Measurements from ENCODE around the gene UFSP2. TPM values are rescaled to one million over a fixed set of nuclear protein-coding genes. Genes with fewer than 3 reads are reported as not detected.
"Not testable (repeated sequence)": the region's sequence is repeated elsewhere in the genome, so short reads cannot be mapped to it uniquely, and the experiment has no call there.

Gene UFSP2
- total RNA-seq, 1 experiment from 2014 or later, result 44.4 TPM

DNA sequence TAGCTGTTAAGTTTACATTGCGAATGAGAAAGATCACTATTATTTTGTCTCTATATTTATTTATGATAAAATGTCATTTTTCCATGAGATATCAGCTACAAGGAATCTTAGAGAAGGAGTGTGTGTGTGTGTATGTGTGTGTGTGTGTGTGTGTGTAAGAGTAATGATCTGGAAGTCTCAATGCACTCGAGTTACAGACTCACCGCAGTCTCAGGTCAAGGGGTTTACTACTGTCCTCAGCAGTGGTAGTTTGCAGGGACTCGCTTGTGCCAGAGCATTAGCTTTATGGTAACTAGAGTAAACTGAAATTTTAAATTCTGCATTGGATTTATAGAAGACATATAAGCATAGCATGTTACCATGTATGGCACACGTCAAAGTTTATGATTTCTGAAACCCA is 60.9 kb downstream of the UFSP2 start:
- BruUV-seq (replicated peaks), result no TSS peak
- ChIA-PET POLR2A (no interaction called here), CTCF (interaction anchor here (0.5 kb wide), 1 partner anchor 70 kb away, joined by 3 read pairs; no protein-coding TSS in a partner anchor)
- Mint-ChIP-seq H3K27ac (ENCODE audit: low read depth, unreplicated experiment) (no peak overlapping the region), H3K9me3 (ENCODE audit: unreplicated experiment) (no peaks in the 10 kb centered on the region), H3K4me3 (ENCODE audit: unreplicated experiment) (no peak overlapping the region), H3K27me3 (ENCODE audit: insufficient read depth, unreplicated experiment) (no peaks in the 10 kb centered on the region), H3K36me3 (ENCODE audit: insufficient read depth, unreplicated experiment) (peaks cover 7% of the 10 kb centered on the region), H3K4me1 (ENCODE audit: insufficient read depth, unreplicated experiment) (no peaks in the 10 kb centered on the region)
- no peak for DNase-seq (ENCODE audit: unreplicated experiment)
- TF ChIP-seq, protein P1, sequence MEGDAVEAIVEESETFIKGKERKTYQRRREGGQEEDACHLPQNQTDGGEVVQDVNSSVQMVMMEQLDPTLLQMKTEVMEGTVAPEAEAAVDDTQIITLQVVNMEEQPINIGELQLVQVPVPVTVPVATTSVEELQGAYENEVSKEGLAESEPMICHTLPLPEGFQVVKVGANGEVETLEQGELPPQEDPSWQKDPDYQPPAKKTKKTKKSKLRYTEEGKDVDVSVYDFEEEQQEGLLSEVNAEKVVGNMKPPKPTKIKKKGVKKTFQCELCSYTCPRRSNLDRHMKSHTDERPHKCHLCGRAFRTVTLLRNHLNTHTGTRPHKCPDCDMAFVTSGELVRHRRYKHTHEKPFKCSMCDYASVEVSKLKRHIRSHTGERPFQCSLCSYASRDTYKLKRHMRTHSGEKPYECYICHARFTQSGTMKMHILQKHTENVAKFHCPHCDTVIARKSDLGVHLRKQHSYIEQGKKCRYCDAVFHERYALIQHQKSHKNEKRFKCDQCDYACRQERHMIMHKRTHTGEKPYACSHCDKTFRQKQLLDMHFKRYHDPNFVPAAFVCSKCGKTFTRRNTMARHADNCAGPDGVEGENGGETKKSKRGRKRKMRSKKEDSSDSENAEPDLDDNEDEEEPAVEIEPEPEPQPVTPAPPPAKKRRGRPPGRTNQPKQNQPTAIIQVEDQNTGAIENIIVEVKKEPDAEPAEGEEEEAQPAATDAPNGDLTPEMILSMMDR (IDR thresholded peaks at IDR 0.05; ENCODE audit: unreplicated experiment), result no peak
- intact Hi-C loops (cut with micrococcal nuclease), result no loop called here

GRCh38 chr4:185363251-185363650 is 62.5 kb downstream of the UFSP2 start:
- no peak for DNase-seq (ENCODE audit: unreplicated experiment)
- H3K27me3 Mint-ChIP-seq (ENCODE audit: insufficient read depth, unreplicated experiment), result no peaks in the 10 kb centered on the region
- intact Hi-C loops (cut with micrococcal nuclease), result no loop called here
- BruUV-seq (replicated peaks), result no TSS peak
- no peak overlapping the region for H3K27ac Mint-ChIP-seq (ENCODE audit: low read depth, unreplicated experiment)
- ChIA-PET POLR2A (no interaction called here), CTCF (no interaction called here)
- TF ChIP-seq, protein P1 (IDR thresholded peaks at IDR 0.05; ENCODE audit: unreplicated experiment), result no peak
- no peaks in the 10 kb centered on the region for H3K4me1 Mint-ChIP-seq (ENCODE audit: insufficient read depth, unreplicated experiment)
- H3K36me3 Mint-ChIP-seq (ENCODE audit: insufficient read depth, unreplicated experiment), result peaks cover 7% of the 10 kb centered on the region
- H3K9me3 Mint-ChIP-seq (ENCODE audit: unreplicated experiment), result no peaks in the 10 kb centered on the region
- no peak overlapping the region for H3K4me3 Mint-ChIP-seq (ENCODE audit: unreplicated experiment)

DNA sequence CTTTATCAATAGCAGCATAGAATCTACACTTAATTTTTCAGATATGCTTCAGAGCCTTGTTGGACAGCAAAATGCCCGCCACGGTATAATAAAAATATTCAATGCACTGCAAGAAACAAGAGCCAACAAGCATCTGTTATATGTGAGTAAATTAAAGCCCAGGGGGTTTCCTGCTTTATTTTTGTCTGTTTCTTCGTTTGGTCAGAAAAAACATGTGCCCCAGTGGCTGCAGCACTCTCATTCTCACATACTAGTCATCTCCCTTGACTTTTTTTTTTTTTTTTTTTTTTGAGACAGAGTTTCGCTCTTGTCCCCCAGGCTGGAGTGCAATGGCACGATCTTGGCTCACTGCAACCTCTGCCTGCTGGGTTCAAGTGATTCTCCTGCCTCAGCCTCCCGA is 63.2 kb downstream of the UFSP2 start:
- POLR2A ChIA-PET, result interaction anchor here (0.6 to 1.4 kb wide), 4 partner anchors 17 to 964 kb away, joined by 3 to 5 read pairs (median 4); no protein-coding TSS in a partner anchor
- H3K4me1 Mint-ChIP-seq (ENCODE audit: insufficient read depth, unreplicated experiment); H3K27me3 Mint-ChIP-seq (ENCODE audit: insufficient read depth, unreplicated experiment); intact Hi-C loops (cut with micrococcal nuclease); H3K27ac Mint-ChIP-seq (ENCODE audit: low read depth, unreplicated experiment); H3K9me3 Mint-ChIP-seq (ENCODE audit: unreplicated experiment); DNase-seq (ENCODE audit: unreplicated experiment); H3K4me3 Mint-ChIP-seq (ENCODE audit: unreplicated experiment); H3K36me3 Mint-ChIP-seq (ENCODE audit: insufficient read depth, unreplicated experiment); BruUV-seq (replicated peaks); CTCF ChIA-PET: not testable (repeated sequence)

GRCh38 chr4:185361872-185362271 is 63.9 kb downstream of the UFSP2 start:
- Mint-ChIP-seq H3K36me3 (ENCODE audit: insufficient read depth, unreplicated experiment) (peaks cover 7% of the 10 kb centered on the region), H3K27ac (ENCODE audit: low read depth, unreplicated experiment) (no peak overlapping the region), H3K27me3 (ENCODE audit: insufficient read depth, unreplicated experiment) (no peaks in the 10 kb centered on the region), H3K4me3 (ENCODE audit: unreplicated experiment) (no peak overlapping the region), H3K9me3 (ENCODE audit: unreplicated experiment) (no peaks in the 10 kb centered on the region), H3K4me1 (ENCODE audit: insufficient read depth, unreplicated experiment) (no peaks in the 10 kb centered on the region)
- DNase-seq (ENCODE audit: unreplicated experiment), result no peak
- ChIA-PET POLR2A (interaction anchor here (0.7 to 1.4 kb wide), 3 partner anchors 16 to 159 kb away, joined by 3 to 5 read pairs (median 4); no protein-coding TSS in a partner anchor), CTCF (no interaction called here)
- BruUV-seq (replicated peaks), result no TSS peak
- TF ChIP-seq, protein P1 (IDR thresholded peaks at IDR 0.05; ENCODE audit: unreplicated experiment), result no peak
- intact Hi-C loops (cut with micrococcal nuclease), result no loop called here

Data from MCF 10A (cell line).